Stimulated activated CD4-positive, alpha-beta T cell treated with anti-CD3 and anti-CD28 coated beads, Interleukin-1b, Interleukin-23, amount 100 ng/mL, for 4 hours (primary cell): ENCODE measurements around the gene CDH16.

Source experiments
- DNase-seq, 2 donors: peaks; one replicate each; pipeline ENCODE4 v3.0.0-alpha.2; 2020; ENCODE audit warnings: low read depth in 2 of 2

Gene CDH16

GRCh38 chr16:66927918-66928649 lies 9.4 kb upstream of the CDH16 start:
- no peak for DNase-seq

GRCh38 chr16:66926961-66927436 lies 8.3 kb upstream of the CDH16 start:
- DNase-seq = no peak

- no peak for DNase-seq
Measured at GRCh38 chr16:66926171-66926947, 7.7 kb upstream of the CDH16 start.

- DNase-seq = peak in 1 of 2 donors; percentile 31
Measured at GRCh38 chr16:66925322-66925840, 6.7 kb upstream of the CDH16 start, which contains the start of gene RRAD. Gene RRAD (minus strand): TSS chr16:66925535. CDS start chr16:66925179, 356 bp downstream.

GRCh38 chr16:66924527-66925321 lies 6.0 kb upstream of the CDH16 start:
- DNase-seq = peak in 1 of 2 donors; percentile 31

- DNase-seq = no peak
Measured at GRCh38 chr16:66923866-66924265, 5.2 kb upstream of the CDH16 start.

- DNase-seq = no peak
Measured at GRCh38 chr16:66923247-66923731, 4.6 kb upstream of the CDH16 start.

- no peak for DNase-seq
Measured at GRCh38 chr16:66921729-66922450, 3.2 kb upstream of the CDH16 start.

GRCh38 chr16:66920924-66921680 lies 2.4 kb upstream of the CDH16 start:
- no peak for DNase-seq

- DNase-seq = no peak
Measured at GRCh38 chr16:66920299-66920590, 1.6 kb upstream of the CDH16 start.

- DNase-seq = no peak
Measured at GRCh38 chr16:66919569-66920298, 1.0 kb upstream of the CDH16 start.

- DNase-seq = no peak
Measured at GRCh38 chr16:66918355-66918754, 330 bp downstream of the CDH16 start.

- no peak for DNase-seq
Measured at GRCh38 chr16:66917741-66918140, 944 bp downstream of the CDH16 start.

GRCh38 chr16:66916518-66916917 lies 2.2 kb downstream of the CDH16 start:
- DNase-seq = no peak

GRCh38 chr16:66915041-66915440 lies 3.6 kb downstream of the CDH16 start:
- DNase-seq = no peak

- DNase-seq = no peak
Measured at GRCh38 chr16:66914541-66914940, 4.1 kb downstream of the CDH16 start.

GRCh38 chr16:66913711-66914110 lies 5.0 kb downstream of the CDH16 start:
- no peak for DNase-seq

GRCh38 chr16:66913081-66913480 lies 5.6 kb downstream of the CDH16 start:
- DNase-seq = no peak

- DNase-seq = no peak
Measured at GRCh38 chr16:66911801-66912200, 6.9 kb downstream of the CDH16 start.

- DNase-seq = no peak
Measured at GRCh38 chr16:66911112-66911511, 7.6 kb downstream of the CDH16 start.
